Liver (tissue), 9 donors: ENCODE results near the gene CCR9. TPM values are rescaled to one million over a fixed set of nuclear protein-coding genes. Genes with fewer than 3 reads are reported as not detected.

Experiments used
- DNase-seq: peaks from one replicate; pipeline ENCODE4 v3.0.0-alpha.2; 2017; ENCODE audit warnings: low spot score
- H3K27ac ChIP-seq, 2 donors: one replicate each; pipeline ENCODE4 v1.7.0; 2013; ENCODE audit warnings: inconsistent platforms in 2 of 2, low read length in 2 of 2, control low read depth in 1 of 2, low read depth in 1 of 2, mild to moderate bottlenecking in 1 of 2
- H3K27me3 ChIP-seq, 4 donors: one replicate each; pipeline versions ENCODE4 v1.6.1 to v1.7.0; 2013; ENCODE audit warnings: low read length in 3 of 4, inconsistent platforms in 1 of 4, mild to moderate bottlenecking in 1 of 4, moderate library complexity in 1 of 4; ENCODE audit not compliant: control insufficient read depth in 4 of 4, insufficient read depth in 4 of 4
- H3K36me3 ChIP-seq, 4 donors: one replicate each; pipeline versions ENCODE4 v1.6.1 to v1.7.0; 2013; ENCODE audit warnings: low read length in 3 of 4, mild to moderate bottlenecking in 3 of 4, low read depth in 1 of 4, moderate library complexity in 1 of 4; ENCODE audit not compliant: control insufficient read depth in 4 of 4, insufficient read depth in 3 of 4
- H3K4me1 ChIP-seq, 4 donors: one replicate each; pipeline versions ENCODE4 v1.6.1 to v1.7.0; 2013; ENCODE audit warnings: low read length in 3 of 4, mild to moderate bottlenecking in 3 of 4, moderate library complexity in 1 of 4; ENCODE audit not compliant: control insufficient read depth in 4 of 4, insufficient read depth in 4 of 4
- H3K4me3 ChIP-seq, 3 donors: one replicate each; pipeline versions ENCODE4 v1.6.1 to v1.7.0; 2013; ENCODE audit warnings: low read length in 3 of 3, control low read depth in 1 of 3, low read depth in 1 of 3, mild to moderate bottlenecking in 1 of 3
- H3K9ac ChIP-seq, 2 donors: one replicate each; pipeline ENCODE4 v1.7.0; 2013; ENCODE audit warnings: low read length in 2 of 2, mild to moderate bottlenecking in 2 of 2, moderate library complexity in 2 of 2, control low read depth in 1 of 2, low read depth in 1 of 2
- H3K9me3 ChIP-seq, 4 donors: one replicate each; pipeline versions ENCODE4 v1.6.1 to v1.7.0; 2013; ENCODE audit warnings: low read length in 3 of 4; ENCODE audit not compliant: control insufficient read depth in 4 of 4
- EGR1 ChIP-seq, 2 donors: IDR thresholded peaks; 2 replicates each; pipeline ENCODE4 v1.6.1; 2016 to 2018; ENCODE audit warnings: antibody characterized with exemption in 2 of 2, low read depth in 2 of 2
- FOXA1 ChIP-seq: IDR thresholded peaks from 2 replicates; pipeline ENCODE4 v1.6.1; 2016; ENCODE audit warnings: antibody characterized with exemption
- FOXA2 ChIP-seq: IDR thresholded peaks from 2 replicates; pipeline ENCODE4 v1.6.1; 2016; ENCODE audit warnings: antibody characterized with exemption
- GABPA ChIP-seq, 2 donors: IDR thresholded peaks in 1 of 2; conservative IDR thresholded peaks in 1 of 2; 2 replicates each; pipeline ENCODE4 v1.6.1; 2016; ENCODE audit warnings: antibody characterized with exemption in 2 of 2, mild to moderate bottlenecking in 1 of 2, moderate library complexity in 1 of 2
- HNF4A ChIP-seq, 2 donors: conservative IDR thresholded peaks; 2 replicates each; pipeline ENCODE4 v1.6.1; 2016; ENCODE audit warnings: antibody characterized with exemption in 2 of 2, mild to moderate bottlenecking in 2 of 2
- HNF4G ChIP-seq: IDR thresholded peaks from 2 replicates; pipeline ENCODE4 v1.6.1; 2016; ENCODE audit warnings: antibody characterized with exemption
- JUND ChIP-seq, 2 donors: IDR thresholded peaks; 2 replicates each; pipeline ENCODE4 v1.6.1; 2016; ENCODE audit warnings: antibody characterized with exemption in 2 of 2
- NR2F2 ChIP-seq: IDR thresholded peaks from 2 replicates; pipeline ENCODE4 v1.6.1; 2016; ENCODE audit warnings: antibody characterized with exemption
- RAD21 ChIP-seq, 2 donors: IDR thresholded peaks; 2 replicates each; pipeline ENCODE4 v1.6.1; 2016; ENCODE audit warnings: antibody characterized with exemption in 2 of 2, mild to moderate bottlenecking in 2 of 2
- RXRA ChIP-seq, 2 donors: IDR thresholded peaks; 2 replicates each; pipeline ENCODE4 v1.6.1; 2017 to 2018; ENCODE audit warnings: antibody characterized with exemption in 2 of 2, mild to moderate bottlenecking in 1 of 2
- SP1 ChIP-seq: IDR thresholded peaks from 2 replicates; pipeline ENCODE4 v1.6.1; 2018; ENCODE audit warnings: antibody characterized with exemption, mild to moderate bottlenecking
- TAF1 ChIP-seq: conservative IDR thresholded peaks from 2 replicates; pipeline ENCODE4 v1.6.1; 2016; ENCODE audit warnings: antibody characterized with exemption, mild to moderate bottlenecking
- YY1 ChIP-seq: IDR thresholded peaks from 2 replicates; pipeline ENCODE4 v1.6.1; 2016; ENCODE audit warnings: antibody characterized with exemption, mild to moderate bottlenecking
- WGBS: extraction: QIAGEN DNeasy Blood & Tissue Kit; methylation state at CpG from one replicate; pipeline ENCODE4 v1.1.7; 2013; 5-methylcytosine and 5-hydroxymethylcytosine counted together
- polyA plus RNA-seq, 2 donors: library from polyadenylated mRNA; stranded (reverse) in 1 of 2; unstranded in 1 of 2; fragments of 200-250 nt in 1 of 2; fragments of >200 nt in 1 of 2; fragmentation: Nextera tagmentation in 1 of 2; extraction: Ambion mirVana in 1 of 2; gene quantifications; one replicate each; pipeline versions ENCODE4 v1.2.1 to v1.2.3, GENCODE V29; 2013 to 2015
- total RNA-seq, 2 donors: library from RNA; depleted of rRNA; stranded (reverse); fragments of >200 nt; gene quantifications; one replicate each; pipeline ENCODE4 v1.2.3, GENCODE V29; 2014
- TF ChIP-seq, protein P1 (sequence below): IDR thresholded peaks from 2 replicates; pipeline ENCODE4 v1.6.1; 2016; ENCODE audit warnings: antibody characterized with exemption
- TF ChIP-seq, protein P2 (sequence below): IDR thresholded peaks from 2 replicates; pipeline ENCODE4 v1.6.1; 2016; ENCODE audit warnings: antibody characterized with exemption
- TF ChIP-seq, protein P3 (sequence below): IDR thresholded peaks from 2 replicates; pipeline ENCODE4 v1.6.1; 2016; ENCODE audit warnings: antibody characterized with exemption, mild to moderate bottlenecking
- TF ChIP-seq, protein P4 (sequence below): IDR thresholded peaks from 2 replicates; pipeline ENCODE4 v1.6.1; 2016; ENCODE audit warnings: antibody characterized with exemption
- TF ChIP-seq, protein P5 (sequence below): fragments of 150-350 bp; IDR thresholded peaks from 2 replicates; pipeline ENCODE4 v1.5.1; 2017; ENCODE audit warnings: improper control_type of control experiment, low read depth, low read length; ENCODE audit not compliant: missing input control
- donor health status: healthy.
- donor health status: healthy.
- donor health status: healthy.
- donor health status: healthy.
- donor health status: healthy.

Gene CCR9
- total and polyA plus RNA-seq, 4 donors, result 0.28 TPM; not detected in 3

DNA sequence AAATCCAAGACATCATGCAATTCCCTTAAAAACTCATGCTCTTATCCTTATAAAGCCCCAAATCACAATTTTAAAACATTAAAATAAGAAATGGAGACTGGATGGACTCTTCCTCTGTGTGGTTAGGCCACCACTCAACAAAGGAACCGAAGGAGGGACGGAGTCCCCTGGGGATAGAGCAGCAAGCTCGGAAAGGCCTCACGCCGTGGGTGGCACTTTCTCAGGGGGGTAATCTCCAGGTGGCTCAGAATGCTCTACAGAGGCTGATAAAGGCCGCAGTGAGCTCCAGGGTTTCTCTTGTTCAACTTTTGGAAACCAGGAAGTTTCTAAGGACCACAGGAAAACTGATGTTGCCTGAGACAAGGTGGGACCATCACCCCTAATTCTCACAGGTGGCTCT is 23.2 kb downstream of the CCR9 start (continued):
- no peak for TF ChIP-seq GABPA (IDR thresholded peaks at IDR 0.05 in 1 of 2, conservative IDR thresholded peaks at IDR 0.05 in 1 of 2)
- TF ChIP-seq EGR1 (IDR thresholded peaks at IDR 0.05; ENCODE audit: low read depth in 2 of 2), result no peak
- TF ChIP-seq RXRA (IDR thresholded peaks at IDR 0.05), result no peak
- TF ChIP-seq NR2F2, result no peak
- TF ChIP-seq YY1, result no peak
- TF ChIP-seq, protein P1, sequence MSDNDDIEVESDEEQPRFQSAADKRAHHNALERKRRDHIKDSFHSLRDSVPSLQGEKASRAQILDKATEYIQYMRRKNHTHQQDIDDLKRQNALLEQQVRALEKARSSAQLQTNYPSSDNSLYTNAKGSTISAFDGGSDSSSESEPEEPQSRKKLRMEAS, result no peak
- TF ChIP-seq FOXA1, result no peak

DNA sequence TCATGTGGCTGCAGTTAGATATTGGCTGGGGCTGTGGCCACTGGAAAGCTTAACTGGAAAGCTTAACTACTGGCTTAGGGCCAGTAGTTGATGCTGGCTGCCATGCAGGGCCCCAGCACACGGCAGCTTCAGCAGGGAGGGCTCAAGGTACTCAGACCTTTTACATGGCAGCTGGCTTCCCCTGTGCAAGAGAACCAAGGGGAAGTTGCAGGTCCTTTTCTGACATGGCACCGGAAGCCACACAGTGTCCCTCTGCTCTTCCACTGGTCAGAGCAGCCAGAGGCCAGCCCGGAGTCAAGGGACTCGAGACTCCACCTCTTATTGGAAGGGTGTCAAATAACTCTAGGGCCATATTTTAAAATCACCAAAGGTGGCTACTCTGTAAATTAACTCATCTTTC is 24.5 kb downstream of the CCR9 start:
- Histone ChIP-seq H3K9ac (no peak overlapping the region), H3K4me3 (no peak overlapping the region), H3K36me3 (no peaks in the 10 kb centered on the region), H3K27me3 (no peaks in the 10 kb centered on the region), H3K4me1 (no peaks in the 10 kb centered on the region), H3K27ac (no peak overlapping the region), H3K9me3 (peaks cover 0 to 2% (median 0%) of the 10 kb centered on the region in 4 donors)
- no peak for DNase-seq
- TF ChIP-seq NR2F2, result no peak
- no peak for TF ChIP-seq SP1
- TF ChIP-seq HNF4G, result no peak
- TF ChIP-seq, protein P2, sequence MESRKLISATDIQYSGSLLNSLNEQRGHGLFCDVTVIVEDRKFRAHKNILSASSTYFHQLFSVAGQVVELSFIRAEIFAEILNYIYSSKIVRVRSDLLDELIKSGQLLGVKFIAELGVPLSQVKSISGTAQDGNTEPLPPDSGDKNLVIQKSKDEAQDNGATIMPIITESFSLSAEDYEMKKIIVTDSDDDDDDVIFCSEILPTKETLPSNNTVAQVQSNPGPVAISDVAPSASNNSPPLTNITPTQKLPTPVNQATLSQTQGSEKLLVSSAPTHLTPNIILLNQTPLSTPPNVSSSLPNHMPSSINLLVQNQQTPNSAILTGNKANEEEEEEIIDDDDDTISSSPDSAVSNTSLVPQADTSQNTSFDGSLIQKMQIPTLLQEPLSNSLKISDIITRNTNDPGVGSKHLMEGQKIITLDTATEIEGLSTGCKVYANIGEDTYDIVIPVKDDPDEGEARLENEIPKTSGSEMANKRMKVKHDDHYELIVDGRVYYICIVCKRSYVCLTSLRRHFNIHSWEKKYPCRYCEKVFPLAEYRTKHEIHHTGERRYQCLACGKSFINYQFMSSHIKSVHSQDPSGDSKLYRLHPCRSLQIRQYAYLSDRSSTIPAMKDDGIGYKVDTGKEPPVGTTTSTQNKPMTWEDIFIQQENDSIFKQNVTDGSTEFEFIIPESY, result no peak
- TF ChIP-seq, protein P3, sequence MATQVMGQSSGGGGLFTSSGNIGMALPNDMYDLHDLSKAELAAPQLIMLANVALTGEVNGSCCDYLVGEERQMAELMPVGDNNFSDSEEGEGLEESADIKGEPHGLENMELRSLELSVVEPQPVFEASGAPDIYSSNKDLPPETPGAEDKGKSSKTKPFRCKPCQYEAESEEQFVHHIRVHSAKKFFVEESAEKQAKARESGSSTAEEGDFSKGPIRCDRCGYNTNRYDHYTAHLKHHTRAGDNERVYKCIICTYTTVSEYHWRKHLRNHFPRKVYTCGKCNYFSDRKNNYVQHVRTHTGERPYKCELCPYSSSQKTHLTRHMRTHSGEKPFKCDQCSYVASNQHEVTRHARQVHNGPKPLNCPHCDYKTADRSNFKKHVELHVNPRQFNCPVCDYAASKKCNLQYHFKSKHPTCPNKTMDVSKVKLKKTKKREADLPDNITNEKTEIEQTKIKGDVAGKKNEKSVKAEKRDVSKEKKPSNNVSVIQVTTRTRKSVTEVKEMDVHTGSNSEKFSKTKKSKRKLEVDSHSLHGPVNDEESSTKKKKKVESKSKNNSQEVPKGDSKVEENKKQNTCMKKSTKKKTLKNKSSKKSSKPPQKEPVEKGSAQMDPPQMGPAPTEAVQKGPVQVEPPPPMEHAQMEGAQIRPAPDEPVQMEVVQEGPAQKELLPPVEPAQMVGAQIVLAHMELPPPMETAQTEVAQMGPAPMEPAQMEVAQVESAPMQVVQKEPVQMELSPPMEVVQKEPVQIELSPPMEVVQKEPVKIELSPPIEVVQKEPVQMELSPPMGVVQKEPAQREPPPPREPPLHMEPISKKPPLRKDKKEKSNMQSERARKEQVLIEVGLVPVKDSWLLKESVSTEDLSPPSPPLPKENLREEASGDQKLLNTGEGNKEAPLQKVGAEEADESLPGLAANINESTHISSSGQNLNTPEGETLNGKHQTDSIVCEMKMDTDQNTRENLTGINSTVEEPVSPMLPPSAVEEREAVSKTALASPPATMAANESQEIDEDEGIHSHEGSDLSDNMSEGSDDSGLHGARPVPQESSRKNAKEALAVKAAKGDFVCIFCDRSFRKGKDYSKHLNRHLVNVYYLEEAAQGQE, result no peak
- TF ChIP-seq, protein P1, result no peak
- TF ChIP-seq, protein P4, sequence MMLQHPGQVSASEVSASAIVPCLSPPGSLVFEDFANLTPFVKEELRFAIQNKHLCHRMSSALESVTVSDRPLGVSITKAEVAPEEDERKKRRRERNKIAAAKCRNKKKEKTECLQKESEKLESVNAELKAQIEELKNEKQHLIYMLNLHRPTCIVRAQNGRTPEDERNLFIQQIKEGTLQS, result no peak
- TF ChIP-seq RXRA (IDR thresholded peaks at IDR 0.05), result no peak
- no peak for TF ChIP-seq JUND (IDR thresholded peaks at IDR 0.05)
- TF ChIP-seq RAD21 (IDR thresholded peaks at IDR 0.05), result no peak
- TF ChIP-seq GABPA (IDR thresholded peaks at IDR 0.05 in 1 of 2, conservative IDR thresholded peaks at IDR 0.05 in 1 of 2), result no peak
- no peak for TF ChIP-seq TAF1
- no peak for TF ChIP-seq FOXA2
- TF ChIP-seq, protein P5, sequence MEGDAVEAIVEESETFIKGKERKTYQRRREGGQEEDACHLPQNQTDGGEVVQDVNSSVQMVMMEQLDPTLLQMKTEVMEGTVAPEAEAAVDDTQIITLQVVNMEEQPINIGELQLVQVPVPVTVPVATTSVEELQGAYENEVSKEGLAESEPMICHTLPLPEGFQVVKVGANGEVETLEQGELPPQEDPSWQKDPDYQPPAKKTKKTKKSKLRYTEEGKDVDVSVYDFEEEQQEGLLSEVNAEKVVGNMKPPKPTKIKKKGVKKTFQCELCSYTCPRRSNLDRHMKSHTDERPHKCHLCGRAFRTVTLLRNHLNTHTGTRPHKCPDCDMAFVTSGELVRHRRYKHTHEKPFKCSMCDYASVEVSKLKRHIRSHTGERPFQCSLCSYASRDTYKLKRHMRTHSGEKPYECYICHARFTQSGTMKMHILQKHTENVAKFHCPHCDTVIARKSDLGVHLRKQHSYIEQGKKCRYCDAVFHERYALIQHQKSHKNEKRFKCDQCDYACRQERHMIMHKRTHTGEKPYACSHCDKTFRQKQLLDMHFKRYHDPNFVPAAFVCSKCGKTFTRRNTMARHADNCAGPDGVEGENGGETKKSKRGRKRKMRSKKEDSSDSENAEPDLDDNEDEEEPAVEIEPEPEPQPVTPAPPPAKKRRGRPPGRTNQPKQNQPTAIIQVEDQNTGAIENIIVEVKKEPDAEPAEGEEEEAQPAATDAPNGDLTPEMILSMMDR, result no peak
- TF ChIP-seq YY1, result no peak
- no peak for TF ChIP-seq FOXA1
- TF ChIP-seq HNF4A (conservative IDR thresholded peaks at IDR 0.05), result no peak
- TF ChIP-seq EGR1 (IDR thresholded peaks at IDR 0.05; ENCODE audit: low read depth in 2 of 2), result no peak
- WGBS, result 82% methylated on average over 4 of the region's 4 CpGs
